GM13976 (cell line): ENCODE data around the gene KIF6.

Source experiments
- DNase-seq: peaks from one replicate; pipeline ENCODE4 v3.0.0; 2012; ENCODE audit warnings: low spot score
- in situ Hi-C: fragments of 300-500 bp; cut with MboI; formaldehyde crosslinking; loops from one replicate; pipeline ENCODE4 v1.12.0; 2022; ENCODE audit warnings: low sequenced_read_pairs, mixed read lengths, inconsistent platforms; ENCODE audit not compliant: unreplicated experiment
- TF ChIP-seq, protein P1 (sequence below): IDR thresholded peaks from 2 replicates; pipeline ENCODE4 v1.5.1; 2012; ENCODE audit warnings: borderline replicate concordance, mild to moderate bottlenecking; ENCODE audit not compliant: insufficient read depth; ENCODE audit errors: extremely low read depth, missing control alignments, control extremely low read depth

Gene KIF6

DNA sequence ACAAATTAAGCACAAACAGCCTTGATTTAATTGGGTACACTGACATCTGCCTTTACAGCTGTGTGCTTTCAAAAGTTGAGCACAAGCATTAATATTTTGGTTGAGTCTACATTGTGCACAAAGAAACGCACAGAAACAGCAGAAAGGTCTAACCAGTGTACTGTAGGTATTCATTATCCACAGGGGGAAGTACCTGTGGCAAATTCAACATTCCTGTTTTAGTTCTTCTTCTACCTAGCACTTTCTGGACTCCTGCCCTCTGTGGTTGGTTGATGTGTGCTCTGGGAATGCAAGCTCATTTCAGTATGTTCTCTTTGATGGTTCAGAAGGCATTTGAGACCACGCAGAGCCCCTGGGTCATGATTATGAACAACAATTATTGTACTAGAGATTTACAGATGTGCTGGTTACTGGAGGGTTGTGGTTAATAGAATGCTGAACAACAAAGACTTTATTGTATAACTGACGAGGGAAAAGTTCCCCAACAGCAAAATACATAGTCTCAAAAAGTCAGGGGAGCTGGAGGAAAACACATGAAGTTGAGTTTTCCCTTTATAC is 40.4 kb upstream of the KIF6 start:
- in situ Hi-C loops = no loop called here
- DNase-seq = no peak
- TF ChIP-seq, protein P1, sequence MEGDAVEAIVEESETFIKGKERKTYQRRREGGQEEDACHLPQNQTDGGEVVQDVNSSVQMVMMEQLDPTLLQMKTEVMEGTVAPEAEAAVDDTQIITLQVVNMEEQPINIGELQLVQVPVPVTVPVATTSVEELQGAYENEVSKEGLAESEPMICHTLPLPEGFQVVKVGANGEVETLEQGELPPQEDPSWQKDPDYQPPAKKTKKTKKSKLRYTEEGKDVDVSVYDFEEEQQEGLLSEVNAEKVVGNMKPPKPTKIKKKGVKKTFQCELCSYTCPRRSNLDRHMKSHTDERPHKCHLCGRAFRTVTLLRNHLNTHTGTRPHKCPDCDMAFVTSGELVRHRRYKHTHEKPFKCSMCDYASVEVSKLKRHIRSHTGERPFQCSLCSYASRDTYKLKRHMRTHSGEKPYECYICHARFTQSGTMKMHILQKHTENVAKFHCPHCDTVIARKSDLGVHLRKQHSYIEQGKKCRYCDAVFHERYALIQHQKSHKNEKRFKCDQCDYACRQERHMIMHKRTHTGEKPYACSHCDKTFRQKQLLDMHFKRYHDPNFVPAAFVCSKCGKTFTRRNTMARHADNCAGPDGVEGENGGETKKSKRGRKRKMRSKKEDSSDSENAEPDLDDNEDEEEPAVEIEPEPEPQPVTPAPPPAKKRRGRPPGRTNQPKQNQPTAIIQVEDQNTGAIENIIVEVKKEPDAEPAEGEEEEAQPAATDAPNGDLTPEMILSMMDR = no peak

GRCh38 chr6:39760226-39760952 is 35.2 kb upstream of the KIF6 start:
- DNase-seq = no peak
- in situ Hi-C loops = no loop called here
- TF ChIP-seq, protein P1 = no peak

DNA sequence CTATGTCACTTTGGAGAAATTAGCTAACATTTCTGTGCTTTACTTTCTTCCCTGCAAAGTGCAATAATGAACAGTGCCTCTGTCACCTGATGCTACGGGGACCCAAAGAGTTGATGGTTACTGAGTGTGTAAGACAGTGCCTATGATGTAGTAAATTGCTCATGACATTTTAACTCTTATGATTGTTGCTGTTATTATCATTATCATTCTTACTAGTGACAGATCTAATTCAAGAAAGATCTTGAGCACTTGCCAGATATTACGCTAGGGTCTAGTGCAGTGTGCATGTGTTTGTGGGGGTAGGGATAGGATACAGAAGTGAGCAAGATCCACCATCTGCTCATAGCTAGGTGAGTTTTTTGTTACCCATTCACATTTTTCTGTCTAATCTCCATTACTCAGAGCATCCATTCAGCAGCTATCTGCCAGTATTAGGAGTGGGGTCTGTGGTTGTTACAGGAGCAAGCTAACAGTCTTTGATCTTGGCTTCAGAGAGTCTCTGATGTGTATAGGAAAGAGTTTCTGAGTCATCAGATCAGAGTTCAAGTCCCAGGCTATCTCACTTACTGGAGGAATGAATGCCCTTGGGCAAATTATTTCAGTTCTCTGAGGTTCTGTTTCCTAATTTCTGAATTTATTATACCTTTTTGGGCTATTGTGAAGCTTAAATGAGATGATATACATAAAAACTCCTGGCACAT is 33.8 kb upstream of the KIF6 start:
- DNase-seq = no peak
- TF ChIP-seq, protein P1 = no peak
- in situ Hi-C loops = no loop called here

DNA sequence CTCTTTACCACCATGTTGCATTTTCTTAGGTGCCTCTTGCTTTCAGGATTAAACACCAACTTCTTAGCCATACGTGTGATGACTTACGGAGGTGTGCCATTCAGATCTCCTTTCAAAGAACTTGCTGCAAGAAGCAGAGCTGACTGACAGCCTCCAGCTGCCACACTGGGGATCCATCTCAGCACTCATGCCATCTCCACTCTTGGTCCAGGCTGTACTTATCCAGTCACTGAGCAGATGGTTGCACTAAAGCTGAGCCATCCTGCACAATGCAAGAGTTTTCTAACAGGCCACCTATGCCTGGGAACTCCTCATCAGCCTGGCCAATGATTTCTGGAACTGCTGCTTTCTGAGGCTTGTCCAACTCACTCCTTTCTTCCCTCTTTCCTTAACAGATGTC is 31.4 kb upstream of the KIF6 start:
- in situ Hi-C loops = no loop called here
- no peak for DNase-seq
- TF ChIP-seq, protein P1 = no peak

DNA sequence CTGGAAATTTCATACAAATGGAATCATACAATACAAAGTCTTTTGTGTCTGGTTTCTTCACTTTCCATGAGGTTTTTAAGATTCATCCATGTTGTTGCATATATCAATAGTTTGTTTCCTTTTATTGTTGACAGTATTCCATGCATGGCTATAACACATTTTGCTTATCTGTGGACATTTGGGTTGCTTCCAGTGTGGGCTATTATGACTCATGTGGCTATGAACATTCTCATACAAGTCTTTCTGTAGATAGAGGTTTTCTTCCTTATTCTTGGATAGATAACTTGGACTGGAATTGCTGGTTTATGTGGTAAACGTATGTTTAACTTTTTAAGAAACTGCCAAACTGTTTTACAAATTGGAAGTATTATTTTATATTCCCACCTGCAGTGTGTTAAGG is 30.0 kb upstream of the KIF6 start:
- in situ Hi-C loops = no loop called here
- no peak for DNase-seq
- TF ChIP-seq, protein P1 = no peak

DNA sequence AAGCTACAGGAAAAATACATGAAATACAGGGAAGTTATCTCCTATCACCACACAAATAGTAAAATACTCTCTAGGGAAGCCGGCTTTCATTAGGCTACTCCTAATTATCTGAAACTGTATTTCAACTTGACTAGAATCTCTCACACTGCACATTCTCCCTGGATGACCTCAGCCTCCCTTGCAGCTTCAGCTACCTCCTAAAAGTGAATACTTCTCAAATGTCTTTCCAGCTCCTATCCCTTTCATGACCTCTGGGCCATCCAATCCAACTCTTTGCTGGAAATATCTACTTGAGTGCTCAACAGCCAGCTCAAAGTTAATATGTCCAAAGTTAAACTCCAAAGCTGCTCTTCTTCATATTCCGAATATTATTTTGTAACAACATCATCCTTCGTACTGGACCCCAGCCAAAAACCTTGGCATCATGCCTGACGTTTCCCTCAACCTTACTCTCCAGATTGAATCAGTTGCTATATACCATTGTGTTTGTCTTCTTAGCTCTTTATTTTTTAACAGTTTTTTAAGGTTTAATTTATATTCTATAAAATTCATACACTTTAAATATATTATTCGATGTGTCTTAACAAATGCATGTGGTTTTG is 29.4 kb upstream of the KIF6 start:
- TF ChIP-seq, protein P1 = no peak
- in situ Hi-C loops = no loop called here
- no peak for DNase-seq
